GM18907 (cell line): ENCODE measurements around the gene SENP2.

Source experiments
- ATAC-seq: cut with Tn5 transposase; IDR thresholded peaks from one replicate; pipeline ENCODE4 v1.9.1; 2021; ENCODE audit warnings: mild to moderate bottlenecking, moderate library complexity; ENCODE audit not compliant: unreplicated experiment

The SENP2 gene

GRCh38 chr3:185678027-185678426 lies 91.9 kb downstream of the SENP2 start:
- no peak for ATAC-seq

DNA sequence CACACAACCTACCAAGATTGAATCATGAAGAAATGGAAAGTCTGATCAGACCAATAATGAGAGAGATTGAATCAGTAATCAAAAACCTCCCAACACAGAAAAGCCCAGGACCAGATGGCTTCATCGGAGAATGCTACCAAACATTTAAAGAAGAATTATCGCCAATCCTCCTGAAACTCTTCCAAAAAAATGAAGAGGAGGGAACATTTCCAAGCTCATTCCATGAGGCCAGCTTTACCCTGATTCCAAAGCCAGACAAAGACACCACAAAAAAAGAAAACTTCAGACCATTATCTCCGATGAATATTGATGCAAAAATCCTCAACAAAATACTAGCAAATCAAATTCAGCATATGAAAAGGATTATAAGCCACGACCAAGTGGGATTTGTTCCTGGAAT lies 94.1 kb downstream of the SENP2 start:
- ATAC-seq = no peak
